Measurements from ENCODE around the gene SNCAIP.
A peak's percentile ranks its signal among the peaks of the same experiment; 100 is the strongest.

The SNCAIP gene

GRCh38 chr5:122311961-122312590 lies at the start of gene SNCAIP:
Gene SNCAIP, plus strand, starts transcription at chr5:122312237. Its CDS starts 78,898 bp downstream, at chr5:122391135.
- DNase-seq: peak in 1 of 2 experiments; percentile 24

- no peak for DNase-seq
Measured at GRCh38 chr5:122263352-122264030, 48.5 kb upstream of the SNCAIP start.

DNA sequence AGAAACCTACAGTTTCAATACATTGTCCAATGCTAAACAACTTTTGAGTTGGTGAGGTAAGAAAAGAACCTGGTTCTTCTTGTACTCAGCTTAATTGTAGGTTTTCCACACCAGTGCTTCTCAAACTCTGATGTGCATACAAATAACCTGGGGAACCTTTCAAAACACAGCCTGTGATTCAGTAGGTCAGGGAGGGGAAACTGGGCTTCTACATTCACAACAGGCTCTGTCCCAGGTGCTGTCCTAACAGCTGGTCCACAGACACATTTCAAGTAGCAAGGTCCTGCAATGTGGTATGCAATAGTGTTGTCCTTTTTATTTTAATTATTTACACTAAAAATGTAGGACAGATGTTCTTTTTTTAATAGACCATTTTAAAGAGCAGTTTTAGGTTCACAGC lies 47.4 kb upstream of the SNCAIP start:
- DNase-seq: no peak

- no peak for DNase-seq
Measured at GRCh38 chr5:122267185-122267584, 44.9 kb upstream of the SNCAIP start.

- DNase-seq: no peak
Measured at GRCh38 chr5:122273696-122274095, 38.3 kb upstream of the SNCAIP start.

DNA sequence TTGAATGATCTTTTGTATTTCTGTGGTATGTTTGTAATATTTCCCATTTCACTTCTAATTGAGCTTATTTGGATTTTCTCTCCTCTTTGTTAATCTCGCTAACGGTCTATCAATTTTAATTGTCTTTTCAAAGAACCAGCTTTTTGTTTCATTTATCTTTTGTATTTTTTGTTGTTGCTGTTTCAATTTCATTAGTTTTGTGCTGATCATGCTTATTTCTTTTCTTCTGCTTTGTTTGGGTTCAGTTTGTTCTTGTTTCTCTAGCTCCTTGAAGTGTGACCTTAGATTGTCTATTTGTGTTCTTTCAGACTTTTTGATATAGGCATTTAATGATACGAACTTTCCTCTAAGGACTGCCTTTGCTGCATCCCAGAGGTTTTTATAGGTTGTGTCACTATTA lies 28.4 kb upstream of the SNCAIP start:
- DNase-seq: no peak

GRCh38 chr5:122286541-122286940 lies 25.5 kb upstream of the SNCAIP start:
- DNase-seq: no peak

- DNase-seq: no peak
Measured at GRCh38 chr5:122287101-122287500, 24.9 kb upstream of the SNCAIP start.

DNA sequence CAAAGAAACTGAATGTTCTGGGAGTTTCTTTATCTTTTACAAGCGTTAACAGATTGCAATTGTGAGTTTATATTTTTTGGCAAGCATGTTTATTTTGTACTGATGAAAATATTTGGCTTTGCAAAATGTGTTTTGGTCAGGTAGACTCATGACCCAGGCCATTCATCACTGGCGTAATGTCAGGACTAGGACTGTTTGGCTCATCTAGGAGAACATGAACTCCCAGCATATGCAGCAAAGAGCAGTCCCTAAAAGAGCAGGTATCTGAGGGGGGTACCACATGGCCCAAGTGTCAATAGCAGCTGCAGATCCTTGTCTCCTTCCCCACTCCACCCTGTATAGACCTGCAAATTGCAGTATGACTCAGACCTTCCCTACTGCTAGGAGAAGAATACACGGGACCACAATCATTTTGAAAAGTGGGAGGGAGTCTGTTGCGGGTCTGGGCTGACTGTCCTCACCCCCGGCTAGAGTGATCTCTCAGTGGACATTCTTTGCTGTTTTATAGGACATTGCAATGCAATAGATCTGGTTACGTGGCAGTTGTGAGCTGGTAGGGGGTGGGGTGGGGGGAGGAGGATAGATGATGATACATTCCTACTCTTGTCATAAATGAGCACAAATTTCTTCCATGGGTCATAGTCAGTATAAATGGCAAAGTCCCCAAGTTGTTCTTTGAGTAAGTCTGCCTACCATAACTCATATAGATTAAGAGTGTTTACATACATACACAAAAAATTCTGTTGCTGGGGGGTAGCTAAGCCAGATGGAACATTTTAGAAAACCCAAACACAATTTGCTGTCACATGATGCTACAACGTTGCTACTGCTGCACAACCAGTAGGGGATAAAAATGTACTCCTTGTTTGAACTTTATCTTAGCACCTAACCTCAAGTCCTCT lies 20.8 kb upstream of the SNCAIP start:
- DNase-seq: no peak

DNA sequence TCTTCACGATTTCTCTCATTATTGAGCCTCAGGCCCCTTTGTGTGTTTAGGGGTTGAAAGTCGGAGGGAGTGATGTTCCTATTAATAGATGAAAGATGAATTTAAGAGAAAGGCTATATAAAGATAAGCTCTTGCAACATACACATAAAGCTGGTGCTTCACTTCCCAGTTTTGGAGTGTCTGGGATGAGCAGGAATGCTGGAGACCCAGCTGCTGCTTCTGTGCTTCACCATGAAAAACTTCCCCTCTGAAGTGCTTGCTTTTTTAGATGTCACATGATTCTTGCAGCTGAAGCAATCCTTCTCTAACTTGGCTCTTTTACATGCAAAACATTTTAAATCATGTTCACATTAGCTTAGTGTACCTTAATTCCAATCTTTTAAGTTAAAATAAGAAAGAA lies 19.7 kb upstream of the SNCAIP start:
- DNase-seq: no peak

- DNase-seq: no peak
Measured at GRCh38 chr5:122295138-122295537, 16.9 kb upstream of the SNCAIP start.

DNA sequence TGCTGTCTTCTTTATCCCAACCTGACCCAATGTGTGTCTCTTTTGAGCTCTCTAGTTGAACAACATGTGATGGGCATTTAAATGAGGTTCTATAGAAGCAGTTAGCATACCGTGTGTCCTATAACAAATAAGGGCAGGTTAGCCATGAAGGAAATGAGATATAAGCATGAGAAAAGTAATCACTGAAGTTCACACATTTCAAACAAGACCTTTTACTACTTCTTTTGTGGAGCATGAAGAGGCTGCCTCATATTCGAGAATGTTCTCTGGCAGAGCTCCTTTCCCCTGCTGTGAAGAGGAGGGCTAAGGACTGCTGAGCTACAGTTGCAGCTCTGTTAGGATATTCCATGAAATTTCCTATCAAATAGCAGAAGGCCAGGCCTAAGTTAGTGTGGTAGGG lies 15.2 kb upstream of the SNCAIP start:
- no peak for DNase-seq

- no peak for DNase-seq
Measured at GRCh38 chr5:122297587-122298298, 14.3 kb upstream of the SNCAIP start.

DNA sequence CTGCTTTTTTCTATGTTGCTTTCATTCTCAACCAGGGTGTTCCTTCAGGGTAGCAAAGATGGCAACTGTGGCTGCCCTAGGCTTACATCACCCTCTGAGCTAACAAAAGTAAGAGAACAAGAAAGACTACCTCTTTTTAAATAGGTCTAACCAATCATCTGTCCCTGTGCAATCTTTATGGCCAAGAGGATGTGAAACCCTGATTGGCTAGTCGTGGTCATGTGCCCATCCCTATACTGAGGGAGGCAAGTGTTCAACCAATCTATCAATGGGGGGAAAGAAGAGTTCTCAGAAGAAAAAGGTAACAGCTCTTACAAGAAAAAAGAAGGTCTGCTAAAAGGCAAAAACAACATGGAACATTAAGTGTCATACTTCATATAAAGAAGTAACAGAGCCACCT lies 11.7 kb upstream of the SNCAIP start:
- DNase-seq: no peak

GRCh38 chr5:122301016-122301415 lies 11.0 kb upstream of the SNCAIP start:
- DNase-seq: no peak

DNA sequence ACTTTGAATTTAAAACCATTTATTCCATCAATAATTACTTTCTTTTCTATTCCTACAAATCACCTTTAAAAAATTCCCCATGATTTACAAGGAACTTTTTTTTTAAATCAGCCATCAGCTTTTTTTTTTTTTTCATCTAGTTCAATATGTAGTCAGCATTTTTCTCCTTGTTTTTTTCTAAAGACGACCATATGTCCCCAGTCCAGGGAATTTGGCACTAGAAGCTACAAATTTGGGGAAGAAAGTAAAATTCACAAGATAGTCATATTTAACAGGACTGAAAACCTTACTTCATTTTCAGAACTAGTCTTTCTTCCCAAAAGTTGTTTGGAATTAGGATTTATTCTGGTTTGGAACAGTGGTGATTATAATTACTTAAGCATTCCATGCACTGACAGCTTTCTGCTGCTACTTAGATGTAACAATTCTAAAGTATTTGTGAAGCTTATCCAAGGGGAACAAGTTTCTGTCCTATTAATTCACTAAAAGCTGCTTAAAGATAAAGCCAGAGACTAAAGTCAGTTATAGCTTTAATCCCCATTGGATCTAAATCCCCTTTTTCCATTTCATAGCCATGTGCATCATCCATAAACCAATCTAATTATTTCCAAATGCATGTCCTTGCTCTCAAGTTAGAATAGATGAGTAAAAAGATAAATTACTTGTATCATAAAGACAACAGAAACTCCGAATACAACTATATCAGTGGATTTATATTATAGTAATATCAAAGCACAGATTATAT lies 7.4 kb upstream of the SNCAIP start:
- no peak for DNase-seq

- DNase-seq: no peak
Measured at GRCh38 chr5:122306461-122306860, 5.6 kb upstream of the SNCAIP start.

GRCh38 chr5:122310889-122311288 lies 1.1 kb upstream of the SNCAIP start:
- no peak for DNase-seq

DNA sequence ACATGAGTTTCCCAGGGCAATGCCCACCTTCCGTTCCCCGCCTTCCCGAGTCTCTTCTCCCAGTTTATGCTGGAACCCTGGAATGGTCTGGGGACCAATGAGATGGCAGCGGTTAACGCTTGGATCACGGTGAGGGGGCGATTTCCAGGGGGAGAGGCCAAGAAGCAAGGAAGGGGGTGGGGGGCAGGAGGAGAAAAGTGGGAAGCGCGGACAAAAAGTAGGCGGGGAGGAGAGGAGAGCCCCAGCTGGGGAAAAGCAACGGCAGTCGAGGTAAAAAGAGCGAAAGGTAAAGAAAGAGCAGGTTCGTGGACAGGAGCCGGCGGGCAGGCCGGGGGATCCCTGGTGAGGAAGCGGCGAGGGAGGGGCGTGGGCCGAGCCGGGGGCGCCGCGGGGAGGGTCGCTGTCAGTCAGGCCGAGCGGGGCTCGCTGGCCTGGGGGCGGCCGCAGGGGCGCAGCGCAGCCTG lies 508 bp upstream of the SNCAIP start:
- no peak for DNase-seq

DNA sequence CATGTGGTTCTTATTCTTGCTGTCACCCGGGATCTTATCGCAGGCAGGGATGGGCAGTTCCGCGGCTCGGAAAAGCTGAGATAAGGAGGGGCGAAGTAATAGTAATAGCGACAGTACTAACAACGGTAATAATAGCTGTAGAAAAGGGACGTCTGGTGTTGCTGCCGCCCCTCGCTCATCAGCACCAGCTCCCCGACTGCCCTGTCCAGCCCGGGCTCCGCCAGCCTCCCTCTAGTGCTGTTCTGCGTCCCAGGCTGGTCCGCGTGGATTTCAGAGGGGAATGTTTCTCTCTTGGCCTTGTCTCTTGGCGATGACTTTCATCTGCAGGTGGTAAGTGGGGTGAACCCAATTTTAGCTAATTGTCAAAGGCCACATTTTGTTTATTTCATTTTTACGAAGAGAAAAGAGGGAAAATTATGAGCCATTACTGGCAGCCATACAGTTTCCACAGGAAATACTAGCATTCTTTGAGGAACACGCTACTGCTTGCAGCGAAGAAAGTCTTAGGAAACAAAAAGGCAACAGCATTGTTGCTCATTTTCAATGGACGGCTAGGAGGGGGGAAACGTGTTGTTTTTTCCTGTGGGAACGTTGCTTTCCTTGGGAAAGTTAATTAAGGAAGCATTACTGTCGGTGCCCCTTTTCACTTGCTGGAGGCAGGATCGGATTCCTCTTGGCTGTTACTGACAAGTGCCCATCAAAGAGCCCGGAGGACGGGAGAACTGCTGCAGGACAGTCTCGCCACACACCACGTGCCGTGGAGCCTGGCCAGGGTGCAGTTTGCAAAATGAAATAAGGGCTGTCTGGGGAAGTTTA lies 762 bp downstream of the SNCAIP start:
- no peak for DNase-seq

- no peak for DNase-seq
Measured at GRCh38 chr5:122314036-122314435, 2.0 kb downstream of the SNCAIP start.
